Measurements from ENCODE around the gene ASTE1.

Gene ASTE1

DNA sequence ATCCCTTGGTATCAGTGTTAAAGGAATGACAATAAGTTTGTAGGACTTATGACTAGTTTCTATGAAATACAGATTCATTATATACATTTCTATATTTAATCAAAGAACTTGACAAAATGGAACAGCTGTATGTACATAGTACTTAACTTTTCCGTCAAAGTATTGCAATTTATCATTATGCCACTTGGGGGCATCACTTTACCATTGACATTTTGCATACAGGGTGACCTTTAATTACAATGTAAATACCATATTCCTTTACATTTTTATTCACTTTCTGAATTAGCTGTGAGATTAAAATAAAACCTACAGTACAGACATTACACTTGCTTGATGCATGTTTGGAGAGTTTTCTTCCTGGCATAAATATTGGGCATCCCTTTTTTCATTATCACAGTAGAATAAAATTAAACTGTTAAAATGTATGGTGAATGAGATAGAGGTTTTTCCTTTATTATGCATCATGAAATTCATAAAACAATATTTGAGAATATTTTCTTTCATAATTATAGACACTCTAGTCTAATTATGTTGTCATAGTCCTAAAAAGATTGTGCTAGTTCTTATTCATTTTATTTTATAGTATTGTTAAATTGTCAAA is 7.0 kb upstream of the ASTE1 start:
- H3K4me3 ChIP-seq (ENCODE audit: control insufficient read depth in 1 of 7, extremely low read depth in 1 of 7, insufficient read depth in 4 of 7, low read depth in 2 of 7, low read length in 6 of 7), result no peak overlapping the region
- no peaks in the 10 kb centered on the region for H3K36me3 ChIP-seq (ENCODE audit: control insufficient read depth in 4 of 4, insufficient read depth in 4 of 4, low read length in 3 of 4)
- no peaks in the 10 kb centered on the region for H3K4me1 ChIP-seq (ENCODE audit: control extremely low read depth in 1 of 4, control insufficient read depth in 4 of 4, insufficient read depth in 4 of 4, low read length in 3 of 4)
- no peaks in the 10 kb centered on the region for H3K9me3 ChIP-seq (ENCODE audit: control extremely low read depth in 1 of 5, control insufficient read depth in 4 of 5, insufficient read depth in 2 of 5, low read depth in 1 of 5, low read length in 4 of 5)
- H3K27me3 ChIP-seq (replicated peaks in 2 of 5; ENCODE audit: control insufficient read depth in 4 of 5, insufficient read depth in 5 of 5, low read length in 4 of 5), result no peaks in the 10 kb centered on the region
- no CpG with 5 or more reads among the region's 1 CpG for WGBS (ENCODE audit: insufficient coverage)
- H3K27ac ChIP-seq (ENCODE audit: insufficient read depth in 1 of 2, low read depth in 1 of 2, low read length in 2 of 2, poor library complexity in 1 of 2, severe bottlenecking in 2 of 2), result no peak overlapping the region
- POLR2A ChIA-PET, result no interaction called here
- DNase-seq, result peak; percentile 52 to 77 (median 69)
- CTCF ChIA-PET, result interaction anchor here (0.9 to 2.2 kb wide), 10 partner anchors 9 to 1366 kb away, joined by 3 to 10 read pairs (median 4); no protein-coding TSS in a partner anchor

GRCh38 chr3:131031660-131032059 is 5.0 kb upstream of the ASTE1 start:
- Histone ChIP-seq H3K36me3 (ENCODE audit: control insufficient read depth in 4 of 4, insufficient read depth in 4 of 4, low read length in 3 of 4) (no peaks in the 10 kb centered on the region), H3K27ac (ENCODE audit: insufficient read depth in 1 of 2, low read depth in 1 of 2, low read length in 2 of 2, poor library complexity in 1 of 2, severe bottlenecking in 2 of 2) (no peak overlapping the region), H3K4me3 (ENCODE audit: control insufficient read depth in 1 of 7, extremely low read depth in 1 of 7, insufficient read depth in 4 of 7, low read depth in 2 of 7, low read length in 6 of 7) (no peak overlapping the region), H3K4me1 (ENCODE audit: control extremely low read depth in 1 of 4, control insufficient read depth in 4 of 4, insufficient read depth in 4 of 4, low read length in 3 of 4) (peaks cover 0 to 8% (median 6%) of the 10 kb centered on the region in 4 experiments), H3K27me3 (replicated peaks in 2 of 5; ENCODE audit: control insufficient read depth in 4 of 5, insufficient read depth in 5 of 5, low read length in 4 of 5) (no peaks in the 10 kb centered on the region), H3K9me3 (ENCODE audit: control extremely low read depth in 1 of 5, control insufficient read depth in 4 of 5, insufficient read depth in 2 of 5, low read depth in 1 of 5, low read length in 4 of 5) (no peaks in the 10 kb centered on the region)
- WGBS (ENCODE audit: insufficient coverage), result no CpG with 5 or more reads among the region's 3 CpGs
- no peak for DNase-seq
- ChIA-PET CTCF (interaction anchor here (0.7 kb wide), 1 partner anchor 1001 kb away, joined by 3 read pairs; no protein-coding TSS in a partner anchor), POLR2A (no interaction called here)

DNA sequence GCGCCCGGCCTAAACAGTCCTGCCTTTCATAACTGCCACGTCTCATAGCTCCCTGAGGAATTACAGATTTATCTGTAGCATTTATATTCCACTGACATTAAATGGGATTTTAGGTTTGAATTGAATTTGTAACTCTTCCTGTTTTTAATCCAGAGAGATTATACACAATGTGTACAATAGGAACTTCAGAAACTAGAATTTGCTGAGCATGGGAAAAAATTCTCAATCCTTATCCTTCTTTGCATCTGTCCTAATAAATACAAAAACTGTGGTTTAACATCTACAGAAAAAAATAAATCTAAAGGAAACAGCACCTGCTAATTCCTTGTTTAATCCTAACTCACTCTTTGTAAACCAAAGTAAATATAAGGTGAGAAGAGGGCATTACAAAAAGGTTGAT is 2.2 kb upstream of the ASTE1 start:
- no CpG with 5 or more reads among the region's 3 CpGs for WGBS (ENCODE audit: insufficient coverage)
- Histone ChIP-seq H3K9me3 (ENCODE audit: control extremely low read depth in 1 of 5, control insufficient read depth in 4 of 5, insufficient read depth in 2 of 5, low read depth in 1 of 5, low read length in 4 of 5) (no peaks in the 10 kb centered on the region), H3K4me3 (ENCODE audit: control insufficient read depth in 1 of 7, extremely low read depth in 1 of 7, insufficient read depth in 4 of 7, low read depth in 2 of 7, low read length in 6 of 7) (no peak overlapping the region), H3K4me1 (ENCODE audit: control extremely low read depth in 1 of 4, control insufficient read depth in 4 of 4, insufficient read depth in 4 of 4, low read length in 3 of 4) (peaks cover 7 to 21% (median 18%) of the 10 kb centered on the region in 4 experiments), H3K27me3 (replicated peaks in 2 of 5; ENCODE audit: control insufficient read depth in 4 of 5, insufficient read depth in 5 of 5, low read length in 4 of 5) (no peaks in the 10 kb centered on the region), H3K36me3 (ENCODE audit: control insufficient read depth in 4 of 4, insufficient read depth in 4 of 4, low read length in 3 of 4) (peaks cover 5 to 12% (median 6%) of the 10 kb centered on the region in 4 experiments), H3K27ac (ENCODE audit: insufficient read depth in 1 of 2, low read depth in 1 of 2, low read length in 2 of 2, poor library complexity in 1 of 2, severe bottlenecking in 2 of 2) (no peak overlapping the region)
- ChIA-PET CTCF (no interaction called here), POLR2A (no interaction called here)
- no peak for DNase-seq

- ChIA-PET CTCF (interaction anchor here (1.2 to 2.6 kb wide), 2 partner anchors 12 to 16 kb away, joined by 3 to 7 read pairs; no protein-coding TSS in a partner anchor), POLR2A (no interaction called here)
- Histone ChIP-seq H3K4me1 (ENCODE audit: control extremely low read depth in 1 of 4, control insufficient read depth in 4 of 4, insufficient read depth in 4 of 4, low read length in 3 of 4) (peaks cover 7 to 24% (median 19%) of the 10 kb centered on the region in 4 experiments), H3K4me3 (ENCODE audit: control insufficient read depth in 1 of 7, extremely low read depth in 1 of 7, insufficient read depth in 4 of 7, low read depth in 2 of 7, low read length in 6 of 7) (peak overlapping the region in 5 of 7 experiments; percentile 89 to 97 (median 93)), H3K27ac (ENCODE audit: insufficient read depth in 1 of 2, low read depth in 1 of 2, low read length in 2 of 2, poor library complexity in 1 of 2, severe bottlenecking in 2 of 2) (no peak overlapping the region), H3K9me3 (ENCODE audit: control extremely low read depth in 1 of 5, control insufficient read depth in 4 of 5, insufficient read depth in 2 of 5, low read depth in 1 of 5, low read length in 4 of 5) (no peaks in the 10 kb centered on the region), H3K27me3 (replicated peaks in 2 of 5; ENCODE audit: control insufficient read depth in 4 of 5, insufficient read depth in 5 of 5, low read length in 4 of 5) (no peaks in the 10 kb centered on the region), H3K36me3 (ENCODE audit: control insufficient read depth in 4 of 4, insufficient read depth in 4 of 4, low read length in 3 of 4) (peaks cover 8 to 17% (median 10%) of the 10 kb centered on the region in 4 experiments)
- DNase-seq, result no peak
- WGBS (ENCODE audit: insufficient coverage), result no CpG with 5 or more reads among the region's 1 CpG
Measured at GRCh38 chr3:131025539-131025938, 1.1 kb downstream of the ASTE1 start.

DNA sequence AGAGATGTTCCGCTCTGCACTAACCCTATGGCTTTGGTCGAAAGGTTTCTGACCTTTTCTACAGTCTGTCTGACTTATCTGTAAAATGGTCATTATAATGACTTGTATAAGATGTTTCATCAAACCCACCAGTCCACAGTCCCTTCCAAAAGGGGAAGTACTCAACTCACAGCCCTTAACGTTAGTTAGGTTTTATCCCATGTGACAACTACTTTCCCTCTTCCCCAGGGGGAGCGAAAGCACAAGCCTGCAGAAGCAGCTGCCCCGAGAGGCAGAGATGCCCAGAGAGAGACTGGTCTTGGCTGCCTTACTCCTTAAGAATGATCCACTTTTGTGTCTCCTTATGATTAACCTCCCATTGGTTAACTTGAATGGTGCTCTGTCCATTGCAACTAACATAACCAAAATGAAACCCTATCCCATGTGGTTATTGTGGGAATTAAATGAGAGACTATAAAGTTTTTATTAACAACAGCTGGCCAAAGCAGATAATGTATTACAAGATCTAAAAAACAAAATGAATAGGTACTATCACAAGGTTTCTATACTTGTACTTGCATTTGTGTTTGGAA is 6.4 kb downstream of the ASTE1 start:
- peaks cover 0 to 10% (median 4%) of the 10 kb centered on the region in 4 experiments for H3K4me1 ChIP-seq (ENCODE audit: control extremely low read depth in 1 of 4, control insufficient read depth in 4 of 4, insufficient read depth in 4 of 4, low read length in 3 of 4)
- POLR2A ChIA-PET, result interaction anchor here (0.8 kb wide), 1 partner anchor 11 kb away, joined by 4 read pairs; no protein-coding TSS in a partner anchor

GRCh38 chr3:131018970-131019369 is 7.7 kb downstream of the ASTE1 start:
- 100% methylated on average over 1 of the region's 3 CpGs for WGBS (ENCODE audit: insufficient coverage)
- H3K9me3 ChIP-seq (ENCODE audit: control extremely low read depth in 1 of 5, control insufficient read depth in 4 of 5, insufficient read depth in 2 of 5, low read depth in 1 of 5, low read length in 4 of 5), result no peaks in the 10 kb centered on the region
- H3K4me3 ChIP-seq (ENCODE audit: control insufficient read depth in 1 of 7, extremely low read depth in 1 of 7, insufficient read depth in 4 of 7, low read depth in 2 of 7, low read length in 6 of 7), result no peak overlapping the region
- H3K27ac ChIP-seq (ENCODE audit: insufficient read depth in 1 of 2, low read depth in 1 of 2, low read length in 2 of 2, poor library complexity in 1 of 2, severe bottlenecking in 2 of 2), result no peak overlapping the region
- CTCF ChIA-PET, result interaction anchor here (1.9 to 3.4 kb wide), 2 partner anchors 10 to 15 kb away, joined by 6 to 9 read pairs; no protein-coding TSS in a partner anchor
- no peaks in the 10 kb centered on the region for H3K27me3 ChIP-seq (replicated peaks in 2 of 5; ENCODE audit: control insufficient read depth in 4 of 5, insufficient read depth in 5 of 5, low read length in 4 of 5)
- POLR2A ChIA-PET, result no interaction called here
- DNase-seq, result no peak
- H3K36me3 ChIP-seq (ENCODE audit: control insufficient read depth in 4 of 4, insufficient read depth in 4 of 4, low read length in 3 of 4), result peaks cover 24 to 50% (median 39%) of the 10 kb centered on the region in 4 experiments
- peaks cover 0 to 8% (median 3%) of the 10 kb centered on the region in 4 experiments for H3K4me1 ChIP-seq (ENCODE audit: control extremely low read depth in 1 of 4, control insufficient read depth in 4 of 4, insufficient read depth in 4 of 4, low read length in 3 of 4)

More for the DNA sequence above, 6.4 kb downstream of the ASTE1 start:
- CTCF ChIA-PET, result interaction anchor here (0.8 to 3.4 kb wide), 5 partner anchors 11 to 319 kb away, joined by 3 to 9 read pairs (median 4); no protein-coding TSS in a partner anchor
- peak; percentile 67 to 90 (median 87) for DNase-seq
- Histone ChIP-seq H3K4me3 (ENCODE audit: control insufficient read depth in 1 of 7, extremely low read depth in 1 of 7, insufficient read depth in 4 of 7, low read depth in 2 of 7, low read length in 6 of 7) (peak overlapping the region in 3 of 7 experiments; percentile 9 to 26 (median 13)), H3K27ac (ENCODE audit: insufficient read depth in 1 of 2, low read depth in 1 of 2, low read length in 2 of 2, poor library complexity in 1 of 2, severe bottlenecking in 2 of 2) (no peak overlapping the region), H3K9me3 (ENCODE audit: control extremely low read depth in 1 of 5, control insufficient read depth in 4 of 5, insufficient read depth in 2 of 5, low read depth in 1 of 5, low read length in 4 of 5) (no peaks in the 10 kb centered on the region), H3K36me3 (ENCODE audit: control insufficient read depth in 4 of 4, insufficient read depth in 4 of 4, low read length in 3 of 4) (peaks cover 21 to 50% (median 33%) of the 10 kb centered on the region in 4 experiments), H3K27me3 (replicated peaks in 2 of 5; ENCODE audit: control insufficient read depth in 4 of 5, insufficient read depth in 5 of 5, low read length in 4 of 5) (no peaks in the 10 kb centered on the region)
- 0% methylated on average over 3 of the region's 5 CpGs for WGBS (ENCODE audit: insufficient coverage)

DNA sequence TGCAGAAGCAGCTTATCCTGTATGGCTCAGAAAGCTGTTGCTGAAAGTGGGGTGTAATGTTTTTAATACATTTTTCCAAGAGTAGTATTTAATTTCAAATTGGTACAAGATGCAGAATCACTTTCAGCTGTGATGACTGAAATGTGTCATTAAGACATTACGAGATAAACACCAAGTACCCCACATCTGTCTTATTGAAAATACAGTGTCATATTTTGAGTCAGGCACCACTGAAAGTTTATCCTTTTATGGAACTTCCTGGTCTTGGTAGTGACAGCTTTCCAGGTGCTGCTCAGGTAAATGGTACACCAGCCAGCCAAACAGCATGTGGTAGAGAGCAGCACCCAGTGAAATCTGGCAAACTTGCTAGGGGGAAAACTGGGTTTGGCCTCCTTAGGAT is 16.9 kb downstream of the ASTE1 start:
- DNase-seq, result no peak
- no CpG with 5 or more reads among the region's 1 CpG for WGBS (ENCODE audit: insufficient coverage)
- H3K27me3 ChIP-seq (replicated peaks in 2 of 5; ENCODE audit: control insufficient read depth in 4 of 5, insufficient read depth in 5 of 5, low read length in 4 of 5), result no peaks in the 10 kb centered on the region
- peaks cover 33 to 78% (median 48%) of the 10 kb centered on the region in 4 experiments for H3K36me3 ChIP-seq (ENCODE audit: control insufficient read depth in 4 of 4, insufficient read depth in 4 of 4, low read length in 3 of 4)
- H3K4me1 ChIP-seq (ENCODE audit: control extremely low read depth in 1 of 4, control insufficient read depth in 4 of 4, insufficient read depth in 4 of 4, low read length in 3 of 4), result no peaks in the 10 kb centered on the region
- no peaks in the 10 kb centered on the region for H3K9me3 ChIP-seq (ENCODE audit: control extremely low read depth in 1 of 5, control insufficient read depth in 4 of 5, insufficient read depth in 2 of 5, low read depth in 1 of 5, low read length in 4 of 5)
- CTCF ChIA-PET, result interaction anchor here (1.8 kb wide), 1 partner anchor 9 kb away, joined by 9 read pairs; no protein-coding TSS in a partner anchor
- no peak overlapping the region for H3K4me3 ChIP-seq (ENCODE audit: control insufficient read depth in 1 of 7, extremely low read depth in 1 of 7, insufficient read depth in 4 of 7, low read depth in 2 of 7, low read length in 6 of 7)
- no peak overlapping the region for H3K27ac ChIP-seq (ENCODE audit: insufficient read depth in 1 of 2, low read depth in 1 of 2, low read length in 2 of 2, poor library complexity in 1 of 2, severe bottlenecking in 2 of 2)
- POLR2A ChIA-PET, result interaction anchor here (1.0 kb wide), 1 partner anchor 10 kb away, joined by 4 read pairs; no protein-coding TSS in a partner anchor
